BJ (cell line): Measurements from ENCODE around the gene TAGLN3. TPM values are rescaled to one million over a fixed set of nuclear protein-coding genes. Genes with fewer than 3 reads are reported as not detected.
A peak's percentile ranks its signal among the peaks of the same experiment; 100 is the strongest.

Experiments used
- CTCF ChIA-PET: fragments of 350-600 bp; formaldehyde crosslinking; extraction: SDS; loops from one replicate; lab custom pipeline; 2021; ENCODE audit warnings: antibody characterized with exemption, inconsistent platforms; lab: Yijun Ruan, JAX
- POLR2A ChIA-PET: fragments of 300-600 bp; sonication (Branson Sonifier 250); formaldehyde crosslinking; extraction: SDS; loops from one replicate; lab custom pipeline; 2021; ENCODE audit warnings: antibody characterized with exemption; lab: Charles Lee
- DNase-seq: peaks from one replicate; pipeline ENCODE4 v3.0.0-alpha.2; 2011; ENCODE audit warnings: low read depth
- H3K27me3 ChIP-seq: 2 replicates; pipeline ENCODE4 v1.6.0; 2011; ENCODE audit warnings: low read length; ENCODE audit not compliant: control insufficient read depth, insufficient read depth
- H3K36me3 ChIP-seq: 2 replicates; pipeline ENCODE4 v1.5.1; 2011; ENCODE audit warnings: low read length; ENCODE audit not compliant: control insufficient read depth, insufficient read depth
- H3K4me3 ChIP-seq: 2 replicates; pipeline ENCODE4 v1.5.1; 2011; ENCODE audit warnings: low read depth, mild to moderate bottlenecking, control low read depth, low read length
- polyA plus RNA-seq: library from polyadenylated mRNA; depleted of rRNA; stranded (reverse); fragments of >200 nt; gene quantifications from 2 replicates; pipeline ENCODE4 v1.2.3, GENCODE V29; 2011
- TF ChIP-seq, protein P1 (sequence below): IDR thresholded peaks from 2 replicates; pipeline ENCODE4 v1.5.1; 2011; ENCODE audit warnings: low read depth, mild to moderate bottlenecking, control low read depth, inconsistent platforms, low read length, moderate library complexity; ENCODE audit not compliant: insufficient read depth

Gene TAGLN3
- polyA plus RNA-seq, 1 experiment, result not detected

DNA sequence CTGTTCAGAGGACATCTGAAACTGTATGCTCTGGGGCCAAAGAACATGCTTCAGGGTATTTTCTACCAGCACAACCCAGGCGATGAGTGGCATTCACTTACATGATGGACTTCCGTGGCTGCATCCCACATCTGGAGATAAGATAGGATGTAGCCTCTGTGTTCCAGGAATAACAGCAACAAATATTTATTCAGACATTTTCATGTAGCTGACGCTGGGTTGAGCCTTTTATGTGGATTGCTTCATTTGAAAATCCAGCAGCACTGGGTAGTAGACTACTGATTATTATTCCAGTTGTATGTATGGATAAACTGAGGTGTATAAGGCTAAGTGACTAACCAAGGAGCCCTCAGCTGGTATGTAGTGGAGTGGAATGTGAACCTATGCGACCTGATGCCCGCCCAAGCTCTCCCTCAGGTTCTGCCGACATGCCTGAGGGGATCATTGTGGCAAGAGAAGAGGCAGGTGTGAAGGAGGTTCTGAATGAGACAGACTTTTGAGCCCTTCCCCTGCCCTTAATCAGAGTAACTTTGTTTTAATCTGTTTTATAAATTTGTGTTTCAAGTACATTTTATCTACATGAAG is 45.8 kb upstream of the TAGLN3 start:
- ChIA-PET POLR2A (no interaction called here), CTCF (no interaction called here)
- Histone ChIP-seq H3K27me3 (no peaks in the 10 kb centered on the region), H3K36me3 (peaks cover 16% of the 10 kb centered on the region), H3K4me3 (no peak overlapping the region)
- no peak for DNase-seq
- TF ChIP-seq, protein P1, sequence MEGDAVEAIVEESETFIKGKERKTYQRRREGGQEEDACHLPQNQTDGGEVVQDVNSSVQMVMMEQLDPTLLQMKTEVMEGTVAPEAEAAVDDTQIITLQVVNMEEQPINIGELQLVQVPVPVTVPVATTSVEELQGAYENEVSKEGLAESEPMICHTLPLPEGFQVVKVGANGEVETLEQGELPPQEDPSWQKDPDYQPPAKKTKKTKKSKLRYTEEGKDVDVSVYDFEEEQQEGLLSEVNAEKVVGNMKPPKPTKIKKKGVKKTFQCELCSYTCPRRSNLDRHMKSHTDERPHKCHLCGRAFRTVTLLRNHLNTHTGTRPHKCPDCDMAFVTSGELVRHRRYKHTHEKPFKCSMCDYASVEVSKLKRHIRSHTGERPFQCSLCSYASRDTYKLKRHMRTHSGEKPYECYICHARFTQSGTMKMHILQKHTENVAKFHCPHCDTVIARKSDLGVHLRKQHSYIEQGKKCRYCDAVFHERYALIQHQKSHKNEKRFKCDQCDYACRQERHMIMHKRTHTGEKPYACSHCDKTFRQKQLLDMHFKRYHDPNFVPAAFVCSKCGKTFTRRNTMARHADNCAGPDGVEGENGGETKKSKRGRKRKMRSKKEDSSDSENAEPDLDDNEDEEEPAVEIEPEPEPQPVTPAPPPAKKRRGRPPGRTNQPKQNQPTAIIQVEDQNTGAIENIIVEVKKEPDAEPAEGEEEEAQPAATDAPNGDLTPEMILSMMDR, result no peak

DNA sequence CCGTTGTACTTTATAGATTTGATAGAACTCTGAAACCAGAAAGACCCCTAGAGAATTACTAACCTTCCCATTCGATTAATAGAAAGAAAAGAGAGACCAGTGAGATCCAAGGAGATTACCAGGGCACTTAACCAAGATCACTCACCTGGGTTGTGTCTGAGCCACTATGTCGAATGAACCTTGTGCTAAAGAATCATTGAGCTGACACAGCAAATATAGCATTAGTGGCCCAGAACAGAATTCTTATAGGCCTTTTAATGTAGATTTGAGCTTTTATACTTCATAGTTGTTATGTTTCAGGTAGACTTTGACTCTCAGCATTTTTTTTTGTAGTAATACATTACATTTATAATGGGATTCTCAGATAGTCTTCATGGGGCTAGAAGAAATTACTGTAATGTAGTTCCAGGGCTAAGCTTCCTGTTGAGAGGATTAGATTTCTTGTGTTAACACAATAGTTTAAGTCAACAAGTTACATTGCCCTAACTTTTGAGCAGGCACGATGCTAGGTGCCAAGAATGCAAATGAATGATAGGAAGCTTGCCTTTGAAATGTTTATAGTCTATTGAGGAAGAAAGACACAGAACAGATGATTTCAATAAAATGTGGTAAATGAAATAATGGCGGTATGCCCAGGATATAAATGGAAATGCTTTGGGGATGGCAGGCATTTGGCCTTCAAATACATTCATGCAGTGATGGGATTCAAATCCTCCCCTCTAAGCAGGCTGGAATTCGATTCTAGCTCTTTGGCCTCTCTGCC is 44.3 kb upstream of the TAGLN3 start:
- peak; percentile 82 for DNase-seq
- POLR2A ChIA-PET, result interaction anchor here (0.6 kb wide), 1 partner anchor 260 kb away, joined by 3 read pairs; no protein-coding TSS in a partner anchor
- TF ChIP-seq, protein P1, result no peak
- Histone ChIP-seq H3K27me3 (no peaks in the 10 kb centered on the region), H3K36me3 (peaks cover 15% of the 10 kb centered on the region), H3K4me3 (no peak overlapping the region)
- CTCF ChIA-PET, result interaction anchor here (0.5 to 2.3 kb wide), 12 partner anchors 10 to 285 kb away, joined by 3 to 6 read pairs (median 3); partner anchors contain the start of gene ABHD10

DNA sequence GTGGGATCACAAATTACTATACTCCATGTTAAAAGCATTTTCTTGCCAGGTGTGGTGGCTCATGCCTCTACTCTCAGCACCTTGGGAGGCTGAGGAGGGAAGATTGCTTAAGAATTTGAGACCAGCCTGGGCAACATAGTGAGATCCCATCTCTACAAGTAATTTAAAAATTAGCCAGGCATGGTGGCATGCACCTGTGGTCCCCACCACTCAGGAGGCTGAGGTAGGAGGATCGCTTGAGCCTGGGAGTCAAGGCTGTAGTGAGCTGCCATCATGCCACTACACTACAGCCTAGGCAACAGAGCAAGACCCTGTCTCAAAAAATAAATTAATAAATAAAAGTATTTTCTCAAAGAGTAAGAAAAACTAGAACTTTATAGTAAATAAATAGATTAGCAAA is 42.8 kb upstream of the TAGLN3 start:
- no peaks in the 10 kb centered on the region for H3K27me3 ChIP-seq
- DNase-seq, result no peak
- H3K36me3 ChIP-seq, result peaks cover 16% of the 10 kb centered on the region
- POLR2A ChIA-PET, result no interaction called here
- CTCF ChIA-PET, result interaction anchor here (0.9 to 2.2 kb wide), 3 partner anchors 12 to 238 kb away, joined by 3 to 7 read pairs (median 6); no protein-coding TSS in a partner anchor
- H3K4me3 ChIP-seq, result no peak overlapping the region
- TF ChIP-seq, protein P1, result no peak

DNA sequence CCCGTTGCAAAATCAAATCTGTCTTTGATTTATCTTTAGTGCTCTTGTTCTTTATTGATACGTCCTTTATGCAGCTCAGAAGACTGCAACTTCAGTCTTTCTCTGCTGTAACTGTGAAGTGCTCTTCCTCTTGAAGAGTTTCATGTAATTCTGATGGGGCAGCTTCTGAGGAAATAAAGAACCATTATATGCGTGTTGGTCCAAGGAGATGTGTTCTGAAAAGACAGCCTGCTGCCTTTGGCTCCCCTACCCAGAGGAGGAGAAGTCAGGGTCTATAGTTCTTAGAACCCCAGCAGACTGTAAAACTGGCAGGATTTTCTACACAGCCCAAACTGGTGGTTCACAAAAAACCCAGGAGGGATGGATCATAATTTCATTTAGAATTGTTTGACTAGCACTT is 42.3 kb upstream of the TAGLN3 start:
- Histone ChIP-seq H3K36me3 (peaks cover 16% of the 10 kb centered on the region), H3K4me3 (no peak overlapping the region), H3K27me3 (no peaks in the 10 kb centered on the region)
- no peak for DNase-seq
- TF ChIP-seq, protein P1, result no peak
- ChIA-PET POLR2A (no interaction called here), CTCF (interaction anchor here (1.0 to 2.2 kb wide), 3 partner anchors 11 to 239 kb away, joined by 3 to 6 read pairs (median 4); no protein-coding TSS in a partner anchor)
